NCI-H2107 treated with DMSO at 0.1 percent for 48 hours (cell line): ENCODE results near the gene FPR2.
"Not testable (repeated sequence)": the region's sequence is repeated elsewhere in the genome, so short reads cannot be mapped to it uniquely, and the experiment has no call there.

Experiments used
- DNase-seq: peaks from one replicate; lab custom pipeline; 2025; ENCODE audit not compliant: unreplicated experiment; lab: John Stamatoyannopoulos, UW

The FPR2 gene

DNA sequence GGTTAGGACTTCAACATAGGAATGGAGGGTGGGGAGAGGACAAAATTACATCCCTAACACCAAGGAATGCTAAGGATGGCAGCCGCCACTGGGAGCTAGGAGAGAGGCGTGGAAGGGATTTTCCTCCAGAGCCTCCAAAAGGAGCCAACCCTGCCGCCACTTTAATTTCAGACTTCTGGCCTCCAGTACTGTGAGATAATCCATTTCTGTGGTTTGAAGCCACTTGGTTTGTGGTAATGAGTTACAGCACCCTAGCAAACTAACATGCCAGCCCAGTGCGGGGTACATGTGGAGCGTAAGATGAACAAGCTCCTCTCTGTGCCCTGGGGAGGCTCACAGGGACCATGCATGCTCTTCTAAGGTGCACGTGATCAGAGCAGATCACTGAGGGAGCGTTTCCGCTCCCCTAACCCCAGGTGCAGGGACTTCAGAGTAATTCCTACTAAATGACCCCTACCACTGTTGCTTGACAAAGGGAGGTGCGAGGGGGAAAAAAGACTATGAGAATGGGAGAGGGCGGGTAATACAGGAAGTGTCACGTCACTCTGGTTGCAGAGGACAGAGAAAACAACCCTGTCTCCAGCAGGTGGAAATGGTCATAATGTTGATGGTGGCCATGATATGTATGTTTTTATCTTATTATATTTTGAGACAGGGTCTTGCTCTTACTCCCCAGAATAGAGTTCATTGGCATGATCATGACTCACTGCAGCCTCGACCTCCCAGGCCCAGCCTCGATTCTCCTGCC, 21.3 kb upstream of the FPR2 start:
- DNase-seq: no peak

- no peak for DNase-seq
Measured at GRCh38 chr19:51740356-51740755, 20.6 kb upstream of the FPR2 start.

- DNase-seq: no peak
Measured at GRCh38 chr19:51742789-51743188, 18.2 kb upstream of the FPR2 start.

DNA sequence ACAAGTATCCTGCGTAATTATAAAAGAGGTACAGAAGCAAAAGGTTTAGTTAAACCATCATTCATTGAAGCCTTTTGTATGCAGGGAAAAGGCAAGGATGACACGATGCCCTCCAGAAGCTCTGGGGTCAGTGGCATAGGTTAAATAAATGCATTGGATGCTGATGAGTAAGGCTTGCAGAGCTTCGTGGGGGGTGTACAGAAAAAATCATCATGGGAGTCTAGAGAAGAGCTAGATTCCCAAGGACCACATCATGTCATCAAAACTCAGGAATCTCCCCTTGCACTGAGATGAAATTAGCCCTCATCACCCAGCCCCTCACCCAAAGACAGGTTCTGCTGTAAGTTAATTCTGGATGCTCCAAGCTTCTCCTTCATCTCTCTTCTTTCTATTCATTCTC, 17.6 kb upstream of the FPR2 start:
- no peak for DNase-seq

- DNase-seq: no peak
Measured at GRCh38 chr19:51746731-51747130, 14.2 kb upstream of the FPR2 start.

GRCh38 chr19:51749979-51750378, 11.0 kb upstream of the FPR2 start:
- DNase-seq: no peak

DNA sequence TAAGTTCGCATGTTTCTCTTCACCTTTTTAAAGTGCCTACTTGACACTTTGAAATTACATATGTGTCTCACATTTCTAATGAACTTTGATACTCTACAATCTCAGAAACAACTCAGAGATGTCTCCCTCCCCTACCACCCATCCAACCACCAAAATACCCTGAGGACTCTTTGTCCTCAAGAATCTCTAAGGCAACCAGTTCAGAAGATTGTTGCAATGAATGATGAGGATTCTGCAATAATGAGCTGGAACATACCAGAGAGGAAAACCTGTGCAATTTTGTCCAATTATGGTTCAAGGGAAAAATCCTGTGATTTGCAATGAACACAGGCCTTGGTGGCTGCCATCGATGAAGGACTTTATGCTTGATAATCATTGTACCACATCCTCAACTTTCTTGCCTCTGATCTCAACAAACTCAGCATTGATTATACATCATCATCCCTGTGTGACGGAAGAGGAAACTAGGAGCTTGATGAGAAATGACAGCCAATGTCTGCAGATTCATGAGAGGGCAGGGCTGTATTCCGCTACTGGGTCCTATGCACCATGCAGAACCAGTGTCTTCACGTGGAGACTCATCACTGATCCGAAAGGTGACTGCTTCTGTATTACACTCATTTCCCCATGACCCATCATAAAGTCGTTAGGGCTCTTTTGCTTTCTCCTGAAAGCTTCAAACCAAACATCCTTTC, 10.4 kb upstream of the FPR2 start:
- DNase-seq: no peak

DNA sequence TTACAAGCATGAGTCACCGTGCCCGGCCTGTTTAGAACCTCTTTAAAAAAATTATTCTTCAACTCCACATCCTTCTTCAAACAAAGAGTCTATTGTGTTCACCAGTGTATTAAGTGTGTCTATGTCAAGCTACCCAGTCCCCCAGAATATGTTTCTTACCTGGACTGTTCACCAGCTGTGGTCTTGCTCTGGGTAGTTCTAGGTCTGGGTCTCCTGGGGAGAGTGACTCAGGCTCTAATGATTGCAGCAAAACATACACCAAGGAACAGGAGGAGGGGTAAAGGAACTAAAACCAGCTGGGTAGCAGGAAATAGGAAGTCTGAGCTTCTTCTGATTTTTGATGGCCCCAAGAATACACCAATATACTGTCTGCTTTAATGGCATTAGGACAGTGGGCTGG, 9.3 kb upstream of the FPR2 start, which contains the start of gene FPR1:
FPR1 (minus strand) TSS at position 224 of the 400 bp plus-strand sequence. CDS start 4,884 bp downstream, outside the sequence.
- no peak for DNase-seq

GRCh38 chr19:51754109-51754508, 6.9 kb upstream of the FPR2 start:
- no peak for DNase-seq

DNA sequence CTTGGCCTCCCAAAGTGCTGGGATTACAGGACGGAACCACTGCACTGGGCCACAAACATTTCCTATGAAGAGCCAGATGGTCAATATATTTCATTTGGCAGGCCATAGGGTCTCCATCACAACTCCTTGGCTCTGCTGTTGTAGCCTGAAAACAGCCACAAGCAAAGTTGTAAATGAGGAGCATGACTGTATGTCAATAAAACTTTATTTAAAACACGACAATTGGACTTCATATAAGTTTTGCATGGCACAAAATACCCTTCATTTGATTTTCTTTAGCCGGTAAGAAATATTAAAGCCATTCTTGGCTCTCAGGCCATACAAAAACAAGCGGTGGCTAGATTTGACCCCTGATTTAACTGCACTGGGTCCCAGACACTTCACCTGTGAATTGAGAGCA, 6.2 kb upstream of the FPR2 start:
- DNase-seq: no peak

- DNase-seq: no peak
Measured at GRCh38 chr19:51755571-51755970, 5.4 kb upstream of the FPR2 start.

GRCh38 chr19:51761696-51762095, 716 bp downstream of the FPR2 start:
- DNase-seq: no peak

GRCh38 chr19:51765086-51765485, 4.1 kb downstream of the FPR2 start:
- DNase-seq: no peak

DNA sequence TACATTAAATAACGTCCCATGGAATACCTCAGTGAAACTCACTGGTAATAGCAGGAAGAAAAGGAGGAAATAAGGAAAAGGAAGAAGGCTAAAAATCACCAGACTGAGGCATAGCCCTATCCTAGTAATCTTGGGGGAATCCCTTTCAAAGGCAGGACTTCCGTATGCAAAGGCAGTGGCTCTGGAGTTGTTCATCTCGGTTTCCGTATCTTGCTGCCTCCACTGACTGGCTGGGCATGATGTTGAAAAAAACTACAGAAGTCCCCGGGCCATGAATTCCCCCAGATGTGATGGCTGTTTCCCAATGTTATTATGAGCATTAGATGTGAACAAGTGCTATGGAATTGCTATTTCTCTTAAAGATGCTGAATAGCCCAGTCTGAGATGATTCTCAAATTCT, 5.5 kb downstream of the FPR2 start:
- DNase-seq: no peak

- DNase-seq: no peak
Measured at GRCh38 chr19:51771376-51772130, 10.6 kb downstream of the FPR2 start.

DNA sequence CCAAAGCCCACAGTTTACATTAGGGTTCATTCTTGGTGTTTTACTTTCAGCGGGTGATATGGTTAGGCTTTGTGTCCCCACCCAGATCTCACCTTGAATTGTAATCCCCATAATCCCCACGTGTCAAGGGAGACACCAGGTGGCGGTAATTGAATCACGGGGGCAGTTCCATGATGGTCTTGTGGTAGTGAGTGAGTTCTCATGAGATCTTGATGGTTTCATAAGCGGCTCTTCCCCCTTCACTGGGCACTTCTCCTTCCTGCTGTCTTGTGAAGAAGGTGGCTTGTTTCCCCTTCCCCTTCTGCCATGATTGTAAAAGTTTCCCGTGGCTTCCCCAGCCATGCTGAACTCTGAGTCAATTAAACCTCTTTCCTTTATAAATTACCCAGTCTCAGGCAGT, 12.0 kb downstream of the FPR2 start:
- DNase-seq: no peak

GRCh38 chr19:51776561-51776960, 15.6 kb downstream of the FPR2 start:
- DNase-seq: not testable (repeated sequence)

GRCh38 chr19:51777570-51778462, 16.8 kb downstream of the FPR2 start:
- peak; percentile 36 for DNase-seq

DNA sequence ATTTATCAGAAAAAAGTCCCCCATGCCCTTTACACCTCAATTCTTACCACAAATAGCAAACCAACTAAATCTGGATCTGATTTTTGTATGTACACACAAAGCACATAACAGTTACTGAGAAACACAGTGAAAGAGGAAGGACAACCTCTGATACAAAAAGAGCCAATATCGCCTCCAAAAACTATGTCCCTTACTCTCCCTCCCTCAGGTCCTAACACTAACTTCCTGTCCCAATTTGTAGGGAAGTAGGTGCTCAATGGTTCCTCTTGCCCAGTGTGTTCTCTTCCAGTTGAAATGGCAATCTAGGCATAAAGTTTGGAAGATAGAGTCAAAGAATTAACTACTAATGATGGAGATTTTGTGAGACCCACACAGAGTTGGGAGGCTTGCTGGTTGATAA, 18.2 kb downstream of the FPR2 start:
- no peak for DNase-seq

DNA sequence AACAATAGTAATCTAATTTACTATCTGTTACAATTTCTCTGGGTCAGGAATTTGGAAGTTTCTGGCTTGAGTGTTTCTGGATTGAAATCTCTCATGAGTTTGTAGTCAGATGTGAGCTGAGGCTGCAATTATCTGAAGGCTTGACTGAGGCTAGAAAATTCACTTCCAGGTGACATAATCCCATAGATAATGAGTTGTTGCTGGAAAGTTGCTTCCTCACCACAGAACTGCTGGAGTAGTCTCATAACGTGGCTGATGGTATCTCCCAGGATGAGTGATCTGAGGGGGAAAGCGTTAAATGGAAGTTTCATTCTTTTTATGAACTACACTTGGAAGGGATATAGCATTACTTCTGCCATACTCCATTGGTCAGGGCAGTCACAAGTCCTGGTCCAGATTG, 18.7 kb downstream of the FPR2 start:
- no peak for DNase-seq

- DNase-seq: no peak
Measured at GRCh38 chr19:51780270-51780669, 19.3 kb downstream of the FPR2 start.
